CD14-positive monocyte (primary cell): Measurements from ENCODE around the gene LIX1L. TPM values are rescaled to one million over a fixed set of nuclear protein-coding genes. Genes with fewer than 3 reads are reported as not detected.

Experiments
- DNase-seq, 3 donors: peaks; one replicate each; pipeline ENCODE4 v3.0.0-alpha.2; 2011 to 2022
- H2AFZ ChIP-seq: 2 replicates; pipeline ENCODE4 v1.6.0; 2012; ENCODE audit warnings: mild to moderate bottlenecking, low read depth, low read length, inconsistent platforms; ENCODE audit not compliant: insufficient read depth, poor library complexity, severe bottlenecking
- H3K27ac ChIP-seq, 2 donors: 1 replicate in 1 of 2; 2 replicates in 1 of 2; pipeline ENCODE4 v1.5.1; 2012 to 2013; ENCODE audit warnings: low read length in 2 of 2, control low read depth in 1 of 2, inconsistent platforms in 1 of 2, low read depth in 1 of 2, mild to moderate bottlenecking in 1 of 2
- H3K27me3 ChIP-seq, 2 donors: one replicate each; pipeline versions ENCODE4 v1.6.0 to v1.6.1; 2011 to 2013; ENCODE audit warnings: low read length in 2 of 2; ENCODE audit not compliant: control insufficient read depth in 2 of 2, insufficient read depth in 2 of 2
- H3K36me3 ChIP-seq, 2 donors: replicated peaks in 1 of 2; 1 replicate in 1 of 2; 2 replicates in 1 of 2; pipeline versions ENCODE4 v1.5.1 to v1.6.1; 2012 to 2013; ENCODE audit warnings: low read length in 2 of 2, control low read depth in 1 of 2, inconsistent platforms in 1 of 2, mild to moderate bottlenecking in 1 of 2; ENCODE audit not compliant: insufficient read depth in 2 of 2, control insufficient read depth in 1 of 2
- H3K4me1 ChIP-seq, 2 donors: 1 replicate in 1 of 2; 2 replicates in 1 of 2; pipeline versions ENCODE4 v1.5.1 to v1.6.1; 2012 to 2013; ENCODE audit warnings: low read length in 2 of 2, control low read depth in 1 of 2, inconsistent platforms in 1 of 2, mild to moderate bottlenecking in 1 of 2, moderate library complexity in 1 of 2; ENCODE audit not compliant: insufficient read depth in 2 of 2, control insufficient read depth in 1 of 2
- H3K4me2 ChIP-seq: replicated peaks from 2 replicates; pipeline ENCODE3; 2012; ENCODE audit warnings: low read length, moderate library complexity, mild to moderate bottlenecking; ENCODE audit not compliant: poor library complexity, severe bottlenecking; ENCODE audit errors: extremely low read depth
- H3K4me3 ChIP-seq, 3 experiments: fragments of 200-600 bp in 1 of 3; sonication (generic) in 1 of 3; replicated peaks in 1 of 3; 1 replicate in 2 of 3; 2 replicates in 1 of 3; pipeline ENCODE4 v1.5.1; 2011 to 2013; ENCODE audit warnings: low read length in 3 of 3, mild to moderate bottlenecking in 3 of 3, control low read depth in 2 of 3, low read depth in 2 of 3, inconsistent platforms in 1 of 3, moderate library complexity in 1 of 3
- H3K79me2 ChIP-seq: 2 replicates; pipeline ENCODE4 v1.6.0; 2012; ENCODE audit warnings: mild to moderate bottlenecking, control low read depth, inconsistent platforms, low read length, moderate library complexity; ENCODE audit not compliant: insufficient read depth
- H3K9ac ChIP-seq: 2 replicates; pipeline ENCODE4 v1.6.0; 2017; ENCODE audit warnings: low read length, mild to moderate bottlenecking; ENCODE audit not compliant: insufficient read depth, poor library complexity, severe bottlenecking
- H3K9me3 ChIP-seq, 2 donors: replicated peaks in 1 of 2; 1 replicate in 1 of 2; 2 replicates in 1 of 2; pipeline versions ENCODE4 v1.5.1 to v1.6.1; 2012 to 2013; ENCODE audit warnings: low read length in 2 of 2, control low read depth in 1 of 2; ENCODE audit not compliant: control insufficient read depth in 1 of 2, insufficient read depth in 1 of 2
- H4K20me1 ChIP-seq: 2 replicates; pipeline ENCODE4 v1.6.0; 2012; ENCODE audit warnings: mild to moderate bottlenecking, low read length, control low read depth, moderate library complexity; ENCODE audit not compliant: insufficient read depth
- H3K27ac Mint-ChIP-seq, 7 donors: one replicate each; pipeline ENCODE4 v1.8.0; 2020; ENCODE audit warnings: mild to moderate bottlenecking in 7 of 7, mixed read lengths in 7 of 7, moderate library complexity in 6 of 7, inconsistent platforms in 2 of 7
- H3K27me3 Mint-ChIP-seq, 3 donors: one replicate each; pipeline ENCODE4 v1.8.0; 2021 to 2022; ENCODE audit warnings: low read depth in 3 of 3, mild to moderate bottlenecking in 3 of 3, mixed read lengths in 3 of 3, moderate library complexity in 3 of 3, inconsistent platforms in 1 of 3
- H3K36me3 Mint-ChIP-seq, 2 donors: one replicate each; pipeline ENCODE4 v1.8.0; 2020; ENCODE audit warnings: mixed read lengths in 2 of 2, inconsistent platforms in 1 of 2, mild to moderate bottlenecking in 1 of 2
- H3K4me1 Mint-ChIP-seq: one replicate; pipeline ENCODE4 v1.8.0; 2020; ENCODE audit warnings: mild to moderate bottlenecking, mixed read lengths
- H3K4me3 Mint-ChIP-seq, 2 donors: one replicate each; pipeline ENCODE4 v1.8.0; 2020; ENCODE audit warnings: mild to moderate bottlenecking in 2 of 2, mixed read lengths in 2 of 2, moderate library complexity in 1 of 2
- H3K9me3 Mint-ChIP-seq, 7 donors: one replicate each; pipeline ENCODE4 v1.8.0; 2020 to 2022; ENCODE audit warnings: mixed read lengths in 7 of 7, mild to moderate bottlenecking in 6 of 7, moderate library complexity in 6 of 7, inconsistent platforms in 2 of 7
- WGBS: methylation state at CpG from one replicate; pipeline ENCODE4 v1.1.5; 2013; ENCODE audit warnings: missing lambda C conversion rate; ENCODE audit not compliant: insufficient coverage; 5-methylcytosine and 5-hydroxymethylcytosine counted together
- intact Hi-C, 2 donors: fragments of 100-400 bp; cut with micrococcal nuclease; formaldehyde crosslinking; loops; one replicate each; pipeline versions ENCODE4 v1.15.0 to v1.15.1; 2023
- polyA plus RNA-seq, 3 donors: library from polyadenylated mRNA; depleted of rRNA in 1 of 3; unstranded in 2 of 3; stranded (reverse) in 1 of 3; fragments of 300-500 nt in 2 of 3; fragments of >200 nt in 1 of 3; fragmentation: Illumina TruSeq in 2 of 3; gene quantifications; 1 replicate in 2 of 3; 2 replicates in 1 of 3; pipeline ENCODE4 v1.2.3, GENCODE V29; 2012 to 2021
- TF ChIP-seq, protein P1 (sequence below): fragments of 200-600 bp; IDR thresholded peaks from one replicate; pipeline ENCODE4 v1.8.0; 2022; ENCODE audit warnings: antibody characterized with exemption, mild to moderate bottlenecking

LIX1L gene
- polyA plus RNA-seq, 3 donors = 6.3 to 13.6 (median 8.5) TPM

DNA sequence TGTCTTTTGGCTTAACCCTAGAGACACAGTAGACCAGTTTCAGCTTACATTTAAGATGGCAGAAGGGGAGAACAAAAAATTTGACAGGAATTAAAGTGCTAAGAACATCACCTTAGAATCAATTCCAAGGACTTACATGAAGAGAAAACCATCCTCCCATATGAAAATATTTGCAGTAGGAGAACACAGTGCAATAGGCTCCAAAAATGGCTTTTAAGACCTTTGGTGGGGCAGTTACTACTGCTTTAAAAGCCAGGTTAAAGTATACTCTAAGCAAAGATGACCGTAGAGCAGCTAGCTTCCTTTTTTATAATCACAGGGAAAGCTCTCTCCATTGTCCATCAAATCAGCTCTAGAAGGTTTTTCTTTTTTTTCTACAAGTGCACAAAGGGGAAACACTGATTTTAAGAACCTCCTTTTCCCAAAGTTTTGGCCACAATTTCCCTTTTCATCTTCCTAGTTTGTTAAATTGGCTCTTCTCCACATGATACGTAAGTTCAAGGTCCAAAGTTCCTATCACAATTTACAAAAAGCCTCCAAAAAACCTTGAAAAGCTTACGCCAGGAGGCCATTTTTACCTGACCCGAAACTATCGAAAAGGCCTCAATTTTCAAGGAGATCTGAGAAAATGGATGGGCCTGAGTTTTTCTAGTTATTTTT is 35.3 kb upstream of the LIX1L start:
- peak overlapping the region; percentile 30 to 99 (median 93) for H3K27ac Mint-ChIP-seq
- Histone ChIP-seq H3K4me1 (peaks cover 27 to 42% of the 10 kb centered on the region in 2 donors), H4K20me1 (peaks cover 65% of the 10 kb centered on the region), H3K27ac (peak overlapping the region; percentile 61 to 78), H3K79me2 (peaks cover 68% of the 10 kb centered on the region), H3K27me3 (no peaks in the 10 kb centered on the region), H2AFZ (no peak overlapping the region), H3K9ac (peak overlapping the region; percentile 78), H3K4me2 (peak overlapping the region; percentile 97), H3K36me3 (peaks cover 41 to 43% of the 10 kb centered on the region in 2 donors), H3K9me3 (no peaks in the 10 kb centered on the region), H3K4me3 (peak overlapping the region; percentile 87 to 100 (median 99))
- peaks cover 42 to 45% of the 10 kb centered on the region in 2 donors for H3K36me3 Mint-ChIP-seq
- peak overlapping the region; percentile 99 to 100 for H3K4me3 Mint-ChIP-seq
- H3K9me3 Mint-ChIP-seq = peaks cover 0 to 9% (median 2%) of the 10 kb centered on the region in 7 donors
- no peak for DNase-seq
- 0% methylated on average over 1 of the region's 5 CpGs for WGBS
- peaks cover 67% of the 10 kb centered on the region for H3K4me1 Mint-ChIP-seq
- H3K27me3 Mint-ChIP-seq = peaks cover 0 to 3% (median 0%) of the 10 kb centered on the region in 3 donors
- TF ChIP-seq, protein P1, sequence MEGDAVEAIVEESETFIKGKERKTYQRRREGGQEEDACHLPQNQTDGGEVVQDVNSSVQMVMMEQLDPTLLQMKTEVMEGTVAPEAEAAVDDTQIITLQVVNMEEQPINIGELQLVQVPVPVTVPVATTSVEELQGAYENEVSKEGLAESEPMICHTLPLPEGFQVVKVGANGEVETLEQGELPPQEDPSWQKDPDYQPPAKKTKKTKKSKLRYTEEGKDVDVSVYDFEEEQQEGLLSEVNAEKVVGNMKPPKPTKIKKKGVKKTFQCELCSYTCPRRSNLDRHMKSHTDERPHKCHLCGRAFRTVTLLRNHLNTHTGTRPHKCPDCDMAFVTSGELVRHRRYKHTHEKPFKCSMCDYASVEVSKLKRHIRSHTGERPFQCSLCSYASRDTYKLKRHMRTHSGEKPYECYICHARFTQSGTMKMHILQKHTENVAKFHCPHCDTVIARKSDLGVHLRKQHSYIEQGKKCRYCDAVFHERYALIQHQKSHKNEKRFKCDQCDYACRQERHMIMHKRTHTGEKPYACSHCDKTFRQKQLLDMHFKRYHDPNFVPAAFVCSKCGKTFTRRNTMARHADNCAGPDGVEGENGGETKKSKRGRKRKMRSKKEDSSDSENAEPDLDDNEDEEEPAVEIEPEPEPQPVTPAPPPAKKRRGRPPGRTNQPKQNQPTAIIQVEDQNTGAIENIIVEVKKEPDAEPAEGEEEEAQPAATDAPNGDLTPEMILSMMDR = no peak
- intact Hi-C loops = no loop called here

DNA sequence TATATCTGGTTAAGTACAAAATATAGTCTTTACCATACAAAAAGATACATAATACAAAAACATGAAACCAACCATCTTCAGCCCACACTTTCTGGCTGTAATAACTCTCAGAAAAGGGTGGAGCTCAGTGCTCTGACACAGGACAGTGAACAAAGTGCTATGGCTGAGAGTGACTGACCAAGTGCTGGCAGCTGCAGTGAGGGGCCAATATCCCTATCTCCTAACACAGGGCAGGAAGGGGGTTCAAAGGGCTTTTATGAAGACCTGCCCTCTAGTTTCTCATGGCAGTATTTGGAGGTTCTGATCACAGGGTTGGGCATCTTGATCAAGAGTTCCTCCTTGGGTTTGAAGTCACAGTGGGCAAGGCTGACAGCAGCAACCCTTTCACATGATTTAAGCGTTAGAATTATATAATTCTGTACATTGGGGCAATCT is 34.7 kb upstream of the LIX1L start:
- H2AFZ ChIP-seq = no peak overlapping the region
- H4K20me1 ChIP-seq = peaks cover 65% of the 10 kb centered on the region
- peak overlapping the region; percentile 87 to 100 (median 99) for H3K4me3 ChIP-seq
- intact Hi-C loops = no loop called here
- no peaks in the 10 kb centered on the region for H3K9me3 ChIP-seq
- Mint-ChIP-seq H3K27me3 (peaks cover 0 to 3% (median 0%) of the 10 kb centered on the region in 3 donors), H3K4me3 (peak overlapping the region; percentile 99 to 100), H3K9me3 (peaks cover 0 to 9% (median 2%) of the 10 kb centered on the region in 7 donors), H3K4me1 (peaks cover 67% of the 10 kb centered on the region), H3K36me3 (peaks cover 42 to 45% of the 10 kb centered on the region in 2 donors), H3K27ac (peak overlapping the region; percentile 15 to 94 (median 76))
- peaks cover 23 to 42% of the 10 kb centered on the region in 2 donors for H3K4me1 ChIP-seq
- TF ChIP-seq, protein P1 = no peak
- peaks cover 41 to 43% of the 10 kb centered on the region in 2 donors for H3K36me3 ChIP-seq
- peaks cover 63% of the 10 kb centered on the region for H3K79me2 ChIP-seq
- H3K27ac ChIP-seq = peak overlapping the region; percentile 56 to 78
- peak overlapping the region; percentile 97 for H3K4me2 ChIP-seq
- H3K27me3 ChIP-seq = no peaks in the 10 kb centered on the region
- DNase-seq = no peak
- H3K9ac ChIP-seq = peak overlapping the region; percentile 78
- WGBS = no CpG with 5 or more reads among the region's 1 CpG
